SH-SY5Y (cell line): Measurements from ENCODE around the gene MTIF3.

ENCODE experiments used
- GATA2 ChIP-seq: IDR thresholded peaks from 2 replicates; pipeline ENCODE4 v1.6.1; 2011; ENCODE audit warnings: mild to moderate bottlenecking, low read depth, low read length
- GATA3 ChIP-seq: IDR thresholded peaks from 2 replicates; pipeline ENCODE4 v1.6.1; 2011; ENCODE audit warnings: low read depth, mild to moderate bottlenecking, low read length, moderate library complexity

- no peak for TF ChIP-seq GATA2
- TF ChIP-seq GATA3, result no peak
Measured at GRCh38 chr13:27432180-27432579, 18.2 kb downstream of the MTIF3 start.
